Amniotic epithelial cell (primary cell): ENCODE data around the gene KRTAP4-6.
"Not testable (repeated sequence)": the region's sequence is repeated elsewhere in the genome, so short reads cannot be mapped to it uniquely, and the experiment has no call there.

Experiments
- DNase-seq: peaks from one replicate; pipeline ENCODE4 v3.0.0-alpha.2; 2010; ENCODE audit warnings: low read depth

Gene KRTAP4-6

DNA sequence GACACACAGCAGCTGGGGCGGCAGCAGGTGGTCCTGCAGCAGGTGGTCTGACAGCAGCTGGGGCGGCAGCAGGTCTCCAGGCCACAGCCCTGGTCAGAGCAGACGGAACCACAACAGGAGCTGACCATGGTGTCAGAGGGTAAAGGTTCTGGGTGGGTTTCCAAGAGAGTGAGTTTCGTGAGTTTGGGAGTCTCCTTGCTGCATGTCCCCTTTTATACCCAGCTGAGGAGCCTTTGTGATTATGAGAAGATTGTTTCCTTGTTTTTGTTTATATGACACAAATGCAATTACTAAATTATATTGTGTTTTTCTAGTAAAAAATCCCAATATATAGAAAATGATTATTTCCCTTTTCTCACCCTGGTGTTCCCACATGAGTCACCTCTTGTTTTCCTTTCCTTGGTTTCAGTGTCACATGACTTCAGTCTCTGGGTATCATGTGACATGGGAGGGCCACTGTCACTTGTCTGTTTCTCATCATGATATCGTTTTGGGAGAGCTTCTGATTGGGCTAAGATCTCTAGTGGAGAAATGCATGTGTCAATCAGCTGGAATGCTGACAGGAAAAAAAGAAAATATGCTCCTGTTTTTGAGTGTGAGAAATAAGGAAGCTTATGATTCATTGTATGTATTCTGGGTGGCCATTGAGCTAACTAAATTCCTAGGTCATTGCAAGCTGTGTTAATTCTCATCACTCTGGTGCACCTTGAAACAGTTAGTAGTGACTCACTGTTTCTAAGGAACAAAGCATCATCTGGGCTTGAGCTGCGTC lies at the start of gene KRTAP4-6:
TSS of gene KRTAP4-6 (minus strand) at position 185 of the 772 bp plus-strand sequence. CDS start at position 128, 57 bp downstream.
- DNase-seq: peak; percentile 84

DNA sequence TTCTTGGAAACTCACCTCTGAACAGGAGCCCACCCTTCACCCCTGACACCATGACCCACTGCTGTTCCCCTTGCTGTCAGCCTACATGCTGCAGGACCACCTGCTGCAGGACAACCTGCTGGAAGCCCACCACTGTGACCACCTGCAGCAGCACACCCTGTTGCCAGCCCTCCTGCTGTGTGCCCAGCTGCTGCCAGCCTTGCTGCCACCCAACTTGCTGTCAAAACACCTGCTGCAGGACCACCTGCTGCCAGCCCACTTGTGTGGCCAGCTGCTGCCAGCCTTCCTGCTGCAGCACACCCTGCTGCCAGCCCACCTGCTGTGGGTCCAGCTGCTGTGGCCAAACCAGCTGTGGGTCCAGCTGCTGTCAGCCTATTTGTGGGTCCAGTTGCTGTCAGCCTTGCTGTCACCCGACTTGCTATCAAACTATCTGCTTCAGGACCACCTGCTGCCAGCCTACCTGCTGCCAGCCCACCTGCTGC lies 49.5 kb upstream of the KRTAP4-6 start, which contains the start of gene KRTAP9-1:
TSS of gene KRTAP9-1 (plus strand) at position 51 of the 482 bp plus-strand sequence. CDS start at position 51, 0 bp downstream.
- not testable (repeated sequence) for DNase-seq

DNA sequence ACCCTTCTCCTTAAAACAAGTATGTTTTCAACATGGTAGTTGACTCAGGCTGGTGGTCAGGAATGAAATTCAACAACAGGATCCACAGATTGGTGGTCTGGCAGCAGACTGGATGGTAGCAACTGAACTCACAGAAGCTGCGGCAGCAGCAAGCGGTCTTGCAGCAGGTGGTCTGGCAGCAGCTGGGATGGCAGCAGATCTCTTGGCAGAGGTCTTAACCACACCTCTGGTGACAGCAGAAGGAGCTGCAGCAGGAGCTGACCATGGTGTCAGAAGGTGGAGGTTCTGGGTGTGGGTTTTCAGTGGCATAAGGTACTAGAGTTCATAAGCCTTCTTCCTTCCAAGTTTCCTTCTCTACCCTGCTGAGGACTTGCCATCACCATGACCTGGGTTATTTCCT lies 46.5 kb upstream of the KRTAP4-6 start:
- DNase-seq: no peak

DNA sequence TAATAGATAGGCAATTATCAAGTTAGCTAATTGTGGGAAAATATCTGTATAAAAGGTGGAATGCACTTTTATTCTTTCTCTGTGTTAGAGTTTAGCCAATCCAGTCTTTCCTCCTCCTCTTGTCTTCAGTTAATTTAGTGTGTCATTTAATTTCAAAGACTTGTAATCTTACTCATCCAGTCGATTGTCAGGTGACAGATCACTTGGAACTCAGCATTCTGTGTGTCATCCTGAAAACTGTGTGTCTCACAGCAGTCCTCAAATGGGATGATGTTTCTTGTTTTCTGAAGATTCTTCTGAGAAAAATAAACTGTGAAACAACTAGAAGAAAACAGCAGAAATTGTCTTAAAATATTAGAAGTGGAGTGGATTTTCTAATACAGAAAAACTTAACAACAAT lies 44.7 kb upstream of the KRTAP4-6 start:
- no peak for DNase-seq

DNA sequence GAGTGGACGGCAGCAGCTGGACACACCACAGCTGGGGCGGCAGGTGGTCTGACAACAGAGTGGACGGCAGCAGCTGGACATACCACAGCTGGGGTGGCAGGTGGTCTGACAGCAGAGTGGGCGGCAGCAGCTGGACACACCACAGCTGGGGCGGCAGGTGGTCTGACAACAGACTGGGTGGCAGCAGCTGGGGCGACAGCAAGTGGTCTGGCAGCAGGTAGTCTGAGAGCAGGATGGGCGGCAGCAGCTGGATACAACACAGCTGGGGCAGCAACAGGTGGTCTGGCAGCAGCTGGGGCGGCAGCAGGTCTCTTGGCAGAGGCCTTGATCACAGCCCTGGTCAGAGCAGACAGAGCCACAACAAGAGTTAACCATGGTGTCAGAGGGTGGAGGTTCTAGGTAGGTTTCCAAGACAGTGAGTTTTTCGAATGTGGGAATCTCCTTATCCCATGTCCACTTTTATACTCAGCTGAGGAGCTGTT lies 44.2 kb upstream of the KRTAP4-6 start, which contains the start of gene KRTAP4-1:
TSS of gene KRTAP4-1 (minus strand) at position 432 of the 482 bp plus-strand sequence. CDS start at position 375, 57 bp downstream.
- DNase-seq: no peak

DNA sequence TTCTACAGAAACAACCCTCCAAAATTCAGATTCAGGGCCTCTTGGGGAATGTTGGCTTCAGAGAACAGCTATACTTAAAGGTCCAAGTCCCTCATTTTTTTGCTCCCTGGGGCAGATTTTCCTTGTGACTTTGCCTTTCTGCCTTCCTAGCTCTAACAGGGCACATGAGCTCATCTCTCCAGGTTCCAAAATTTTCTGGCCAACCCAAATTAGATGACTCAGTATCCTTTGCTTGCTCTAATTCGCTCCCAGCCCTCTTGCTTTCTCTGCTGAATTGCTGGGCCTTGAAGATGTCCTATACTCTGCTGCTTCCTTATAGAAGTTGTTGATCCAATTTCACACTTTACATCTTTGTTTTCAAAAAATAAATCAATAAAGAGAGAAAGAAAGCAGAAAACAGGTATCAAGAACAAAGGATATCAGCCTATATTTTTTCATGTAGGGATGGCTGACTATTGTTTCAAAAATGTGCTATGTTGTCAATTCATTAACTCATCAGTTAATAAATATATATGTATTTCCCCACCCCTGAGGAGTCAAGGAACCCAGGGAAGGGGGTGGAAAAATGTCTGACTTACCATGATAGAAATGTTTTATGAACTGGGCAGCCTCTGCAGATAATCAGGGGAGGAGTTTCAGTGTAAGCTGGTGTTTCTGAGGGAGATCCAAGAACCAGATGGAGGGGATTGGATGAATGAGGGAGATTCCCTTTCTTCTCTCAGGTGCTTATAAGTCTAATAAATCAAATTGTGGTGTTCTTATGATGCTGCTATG lies 38.7 kb upstream of the KRTAP4-6 start:
- no peak for DNase-seq

DNA sequence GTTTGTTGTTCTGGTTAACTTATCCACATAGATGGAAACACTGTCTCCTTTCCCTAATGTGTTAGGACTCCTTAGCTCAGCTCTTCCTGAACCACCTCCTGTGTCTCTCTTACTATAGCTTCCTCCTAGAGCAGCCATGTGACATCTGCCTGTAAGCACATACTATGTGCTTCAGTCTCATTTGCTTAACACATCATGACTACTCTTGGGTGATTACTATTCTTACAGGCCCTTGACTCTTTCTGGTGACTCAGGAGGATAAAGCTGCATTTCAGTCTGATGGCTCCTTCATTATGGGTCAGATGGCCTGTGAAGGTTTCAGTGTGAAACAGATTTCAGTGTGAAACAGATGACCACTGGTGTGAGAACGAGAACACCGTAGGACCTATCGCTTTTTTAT lies 38.0 kb upstream of the KRTAP4-6 start:
- DNase-seq: peak; percentile 30

DNA sequence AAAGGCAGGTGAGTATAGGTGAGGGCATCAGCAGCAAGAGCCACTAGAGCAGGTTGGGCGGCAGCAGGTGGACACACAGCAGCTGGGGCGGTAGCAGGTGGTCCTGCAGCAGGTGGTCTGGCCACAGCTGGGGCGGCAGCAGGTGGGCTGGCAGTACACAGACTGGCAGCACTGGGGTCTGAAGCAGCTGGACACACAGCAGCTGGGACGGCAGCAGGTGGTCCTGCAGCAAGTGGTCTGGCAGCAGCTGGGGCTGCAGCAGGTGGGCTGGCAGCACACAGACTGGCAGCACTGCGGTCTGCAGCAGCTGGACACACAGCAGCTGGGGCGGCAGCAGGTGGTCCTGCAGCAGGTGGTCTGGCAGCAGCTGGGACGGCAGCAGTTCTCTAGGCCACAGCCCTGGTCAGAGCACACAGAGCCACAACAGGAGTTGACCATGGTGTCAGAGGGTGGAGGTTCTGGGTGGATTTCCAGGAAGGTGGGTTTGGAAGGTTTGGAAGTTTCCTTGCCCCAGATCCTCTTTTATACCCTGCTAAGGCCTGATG lies 37.5 kb upstream of the KRTAP4-6 start, which contains the start of gene KRTAP4-2:
TSS of gene KRTAP4-2 (minus strand) at position 495 of the 545 bp plus-strand sequence. CDS start at position 438, 57 bp downstream.
- no peak for DNase-seq

DNA sequence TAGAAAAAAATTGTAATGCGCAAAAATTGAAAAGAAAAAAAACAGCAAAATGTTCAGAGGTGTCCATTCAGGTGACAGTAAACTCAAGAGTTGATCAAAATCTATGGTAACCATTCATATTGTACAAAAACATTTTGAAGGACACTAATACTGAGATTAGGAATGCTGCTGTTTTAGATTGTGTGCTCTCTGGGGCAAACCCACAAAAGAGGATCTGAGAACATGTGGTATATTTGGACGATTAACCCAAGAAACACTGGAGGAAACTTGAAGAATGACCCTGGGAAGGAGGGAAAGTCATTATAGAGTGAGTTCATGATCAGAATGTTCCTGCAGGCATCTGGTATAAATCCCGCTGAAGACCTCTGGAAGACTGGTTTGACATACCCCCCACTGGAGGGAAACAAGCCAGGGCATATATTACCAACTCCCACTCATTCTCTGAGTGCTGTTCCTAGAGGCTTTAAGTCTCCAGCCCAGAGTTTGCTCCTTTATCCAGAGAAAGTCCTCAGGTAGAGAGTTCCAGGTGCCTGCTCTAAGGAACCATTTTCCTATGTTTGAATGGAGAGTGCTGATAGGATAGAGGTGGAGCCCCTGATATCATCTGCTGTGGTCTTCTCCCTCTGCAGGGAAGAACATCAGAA lies 36.5 kb upstream of the KRTAP4-6 start:
- DNase-seq: peak; percentile 3

DNA sequence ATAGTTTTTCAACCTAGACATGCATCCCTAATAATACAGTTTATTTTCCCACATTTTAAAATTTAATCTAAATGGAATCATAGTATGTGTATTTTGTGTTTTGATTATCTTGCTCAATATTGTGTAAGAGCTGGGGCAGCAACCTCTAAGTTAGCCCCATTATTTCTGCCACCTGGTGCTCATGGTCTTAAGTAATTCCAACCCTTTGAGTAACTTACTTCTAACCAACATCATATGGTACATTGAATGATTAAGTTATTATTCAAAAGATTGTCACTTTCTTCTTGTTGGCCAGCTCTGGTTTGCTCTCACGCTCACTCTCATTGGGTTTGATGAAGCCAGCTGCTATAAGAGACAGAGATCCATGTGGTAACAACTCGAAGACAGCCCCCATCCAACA lies 31.5 kb upstream of the KRTAP4-6 start:
- peak; percentile 58 for DNase-seq

DNA sequence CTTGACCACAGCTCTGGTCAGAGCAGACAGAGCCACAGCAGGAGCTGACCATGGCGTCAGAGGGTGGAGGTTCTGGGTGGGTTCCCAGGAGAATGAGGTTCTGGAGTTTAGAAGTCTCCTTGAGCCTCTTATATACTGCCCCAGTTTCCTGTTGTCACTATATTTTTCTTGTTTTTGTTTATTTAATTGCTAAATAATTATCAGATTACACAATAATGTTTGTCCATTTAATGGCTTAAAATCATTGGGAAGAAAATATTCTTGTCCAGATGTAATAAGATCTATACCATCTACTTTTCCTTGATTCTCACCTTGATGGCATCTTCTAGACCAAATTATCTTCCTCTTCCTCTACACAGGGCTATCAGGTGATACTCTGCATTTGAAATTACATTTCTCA lies 27.8 kb upstream of the KRTAP4-6 start, which contains the start of gene KRTAP4-3:
TSS of gene KRTAP4-3 (minus strand) at position 101 of the 400 bp plus-strand sequence. CDS start at position 52, 49 bp downstream.
- DNase-seq: no peak

DNA sequence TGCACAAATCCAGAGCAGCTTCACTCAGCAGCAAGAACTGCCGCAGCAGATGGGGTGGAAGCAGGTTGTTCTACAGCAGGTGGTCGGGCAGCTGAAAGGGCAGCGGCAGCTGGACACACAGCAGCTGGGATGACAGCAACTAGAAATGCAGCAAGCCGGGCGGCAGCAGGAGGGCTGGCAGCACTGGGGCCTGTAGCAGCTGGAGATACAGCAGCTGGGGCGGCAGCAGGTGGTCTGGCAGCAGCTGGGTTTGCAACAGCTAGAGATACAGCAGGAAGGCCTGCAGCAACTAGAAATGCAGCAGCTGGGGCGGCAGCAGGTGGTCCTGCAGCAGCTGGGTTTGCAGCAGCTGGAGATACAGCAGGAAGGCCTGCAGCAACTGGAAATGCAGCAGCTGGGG lies 27.2 kb upstream of the KRTAP4-6 start:
- DNase-seq: no peak

DNA sequence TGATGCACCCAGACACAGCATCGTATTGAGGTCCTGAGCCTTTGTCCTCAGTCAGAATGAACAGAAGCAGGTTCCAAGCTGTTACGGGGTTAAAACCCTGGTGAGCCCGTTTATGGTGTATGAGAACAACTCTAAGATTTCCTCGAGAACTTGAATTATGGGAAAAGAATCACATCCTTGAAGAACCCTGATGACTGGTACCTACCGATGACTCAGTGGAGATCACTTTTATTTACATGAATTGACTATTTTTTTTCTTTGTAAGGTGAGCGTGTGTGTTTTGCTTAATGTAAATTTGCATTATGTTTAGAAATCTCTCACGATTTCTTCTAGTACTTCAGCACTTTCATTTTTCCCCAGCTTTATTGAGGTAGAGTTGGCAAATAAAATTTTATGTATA lies 23.5 kb upstream of the KRTAP4-6 start:
- DNase-seq: peak; percentile 16

DNA sequence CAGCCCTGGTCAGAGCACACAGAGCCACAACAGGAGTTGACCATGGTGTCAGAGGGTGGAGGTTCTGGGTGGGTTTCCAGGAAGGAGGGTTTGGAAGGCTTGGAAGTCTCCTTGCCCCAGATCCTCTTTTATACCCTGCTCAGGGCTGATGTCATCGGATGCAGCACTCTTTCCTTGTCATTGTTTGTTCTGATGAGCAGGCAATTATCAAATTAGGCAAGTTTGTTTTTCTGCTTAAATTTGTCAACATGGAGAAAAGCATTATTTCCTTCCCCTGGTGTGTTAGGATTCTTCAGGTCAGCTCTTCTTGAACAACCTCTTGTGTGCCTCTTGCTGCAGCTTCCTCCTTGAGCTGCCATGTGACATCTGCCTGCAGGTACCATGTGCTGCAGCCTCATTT lies 20.3 kb upstream of the KRTAP4-6 start, which contains the start of gene KRTAP4-4:
TSS of gene KRTAP4-4 (minus strand) at position 101 of the 400 bp plus-strand sequence. CDS start at position 44, 57 bp downstream.
- no peak for DNase-seq

DNA sequence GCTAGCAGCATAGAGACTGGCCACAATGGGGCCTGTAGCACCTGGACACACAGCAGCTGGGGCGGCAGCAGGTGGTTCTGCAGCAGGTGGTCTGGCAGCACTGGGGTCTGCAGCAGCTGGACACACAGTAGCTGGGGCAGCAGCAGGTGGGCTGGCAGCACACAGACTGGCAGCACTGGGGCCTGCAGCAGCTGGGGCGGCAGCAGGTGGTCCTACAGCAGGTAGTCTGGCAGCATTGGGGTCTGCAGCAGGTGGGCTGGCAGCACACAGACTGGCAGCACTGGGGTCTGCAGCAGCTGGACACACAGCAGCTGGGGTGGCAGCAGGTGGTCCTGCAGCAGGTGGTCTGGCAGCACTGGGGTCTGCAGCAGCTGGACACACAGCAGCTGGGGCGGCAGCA lies 19.8 kb upstream of the KRTAP4-6 start:
- not testable (repeated sequence) for DNase-seq

DNA sequence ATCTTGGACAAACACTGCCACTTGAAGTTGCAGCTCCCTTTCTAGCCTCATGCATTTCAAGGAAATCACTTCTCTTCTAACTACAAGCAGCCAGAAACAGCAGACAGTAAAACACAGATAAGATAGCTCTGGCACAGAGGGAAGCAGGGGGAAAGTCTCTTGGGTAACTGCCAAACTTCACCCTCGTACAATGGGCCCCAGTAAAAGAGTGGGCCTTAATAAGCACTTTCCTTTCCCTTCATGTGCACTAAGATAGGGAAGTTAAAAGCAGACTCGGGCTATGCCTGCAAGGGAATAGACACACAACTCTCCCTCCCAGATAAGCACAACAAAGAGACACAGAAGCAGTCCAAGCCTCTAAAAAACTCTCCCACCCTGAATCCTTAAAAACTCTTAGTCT lies 13.5 kb upstream of the KRTAP4-6 start:
- peak; percentile 4 for DNase-seq

DNA sequence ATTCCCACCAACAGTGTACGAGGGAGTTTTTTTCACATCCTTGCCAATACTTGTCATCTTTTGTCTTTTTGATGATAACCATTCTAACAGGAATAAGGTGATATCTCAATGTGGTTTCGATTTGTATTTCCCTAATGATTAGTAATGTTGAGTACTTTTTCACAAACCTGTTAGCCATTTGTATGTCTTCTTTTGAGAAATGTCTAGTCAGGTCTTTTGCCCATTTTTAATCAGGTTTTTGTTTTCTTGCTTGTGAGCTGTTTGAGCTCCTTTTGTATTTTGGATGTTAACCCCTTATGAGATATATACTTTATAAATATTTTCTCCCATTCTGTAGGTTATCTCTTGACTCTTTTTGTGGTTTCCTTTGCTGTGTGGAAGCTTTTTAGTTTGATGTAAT lies 11.2 kb upstream of the KRTAP4-6 start:
- DNase-seq: no peak

DNA sequence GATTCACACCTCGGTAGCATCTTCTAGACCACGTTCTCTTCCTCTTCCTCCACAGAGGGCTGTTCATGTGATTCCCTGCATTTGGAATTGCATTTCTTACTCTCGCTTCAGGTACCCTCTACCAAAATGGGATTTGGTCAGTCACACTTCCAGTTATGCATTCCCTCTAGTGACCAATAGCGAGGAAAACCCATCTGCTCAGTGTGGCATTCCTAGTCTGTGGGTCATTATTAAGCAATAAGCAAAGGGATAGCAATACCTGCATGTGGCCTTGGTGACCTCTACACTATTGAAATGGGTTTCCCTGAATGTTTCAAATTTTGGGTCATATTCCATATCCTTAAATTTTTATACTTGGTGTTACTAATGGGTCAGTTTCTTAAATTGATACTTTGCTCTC lies 9.7 kb upstream of the KRTAP4-6 start:
- no peak for DNase-seq

DNA sequence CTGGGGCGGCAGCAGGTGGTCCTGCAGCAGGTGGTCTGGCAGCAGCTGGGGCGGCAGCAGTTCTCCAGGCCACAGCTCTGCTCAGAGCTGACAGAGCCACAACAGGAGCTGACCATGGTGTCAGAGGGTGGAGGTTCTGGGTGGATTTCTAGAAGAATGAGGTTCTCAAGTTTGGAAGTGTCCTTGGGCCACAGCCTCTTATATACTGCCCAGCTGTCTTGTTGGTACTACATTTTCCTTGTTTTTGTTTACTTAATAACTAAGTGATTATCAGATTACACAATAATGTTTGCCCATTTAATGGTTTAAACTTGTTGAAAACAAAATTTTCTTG lies 9.3 kb upstream of the KRTAP4-6 start, which contains the start of gene KRTAP4-5:
TSS of gene KRTAP4-5 (minus strand) at position 174 of the 334 bp plus-strand sequence. CDS start at position 116, 58 bp downstream.
- no peak for DNase-seq

DNA sequence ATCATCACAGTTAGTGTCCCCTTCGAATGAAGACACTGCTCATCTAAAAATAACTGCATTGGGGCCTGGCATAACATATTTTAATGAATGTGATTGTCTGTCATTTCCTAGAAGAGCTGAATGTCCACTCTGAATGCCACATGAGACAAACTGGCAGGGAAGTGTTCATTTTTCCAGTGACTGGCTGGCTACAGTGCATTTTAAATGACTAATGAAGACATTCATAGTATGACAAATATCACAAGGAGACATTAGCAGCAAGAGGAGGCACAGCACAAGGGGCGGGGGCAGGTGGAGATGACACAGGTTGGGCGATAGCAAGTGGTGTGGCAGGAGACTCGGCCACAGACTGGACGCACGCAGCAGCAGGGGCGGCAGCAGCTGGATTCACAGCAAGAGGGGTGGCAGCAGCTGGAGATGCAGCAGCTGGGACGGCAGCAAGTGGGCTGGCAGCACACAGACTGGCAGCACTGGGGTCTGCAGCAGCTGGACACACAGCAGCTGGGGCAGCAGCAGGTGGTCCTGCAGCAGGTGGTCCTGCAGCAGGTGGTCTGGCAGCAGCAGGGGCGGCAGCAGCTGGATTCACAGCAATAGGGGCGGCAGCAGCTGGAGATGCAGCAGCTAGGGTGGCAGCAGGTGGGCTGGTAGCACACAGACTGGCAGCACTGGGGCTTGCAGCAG lies 8.8 kb upstream of the KRTAP4-6 start:
- not testable (repeated sequence) for DNase-seq
